Measurements from ENCODE around the gene LASP1. TPM values are rescaled to one million over a fixed set of nuclear protein-coding genes. Genes with fewer than 3 reads are reported as not detected.

The LASP1 gene
- total RNA-seq, 1 donor from 2014 or later, result 300 TPM

GRCh38 chr17:38868817-38869525 lies 887 bp upstream of the LASP1 start:
- H3K4me1 ChIP-seq, result peaks cover 16 to 33% of the 10 kb centered on the region in 2 donors
- TF ChIP-seq, protein P1, sequence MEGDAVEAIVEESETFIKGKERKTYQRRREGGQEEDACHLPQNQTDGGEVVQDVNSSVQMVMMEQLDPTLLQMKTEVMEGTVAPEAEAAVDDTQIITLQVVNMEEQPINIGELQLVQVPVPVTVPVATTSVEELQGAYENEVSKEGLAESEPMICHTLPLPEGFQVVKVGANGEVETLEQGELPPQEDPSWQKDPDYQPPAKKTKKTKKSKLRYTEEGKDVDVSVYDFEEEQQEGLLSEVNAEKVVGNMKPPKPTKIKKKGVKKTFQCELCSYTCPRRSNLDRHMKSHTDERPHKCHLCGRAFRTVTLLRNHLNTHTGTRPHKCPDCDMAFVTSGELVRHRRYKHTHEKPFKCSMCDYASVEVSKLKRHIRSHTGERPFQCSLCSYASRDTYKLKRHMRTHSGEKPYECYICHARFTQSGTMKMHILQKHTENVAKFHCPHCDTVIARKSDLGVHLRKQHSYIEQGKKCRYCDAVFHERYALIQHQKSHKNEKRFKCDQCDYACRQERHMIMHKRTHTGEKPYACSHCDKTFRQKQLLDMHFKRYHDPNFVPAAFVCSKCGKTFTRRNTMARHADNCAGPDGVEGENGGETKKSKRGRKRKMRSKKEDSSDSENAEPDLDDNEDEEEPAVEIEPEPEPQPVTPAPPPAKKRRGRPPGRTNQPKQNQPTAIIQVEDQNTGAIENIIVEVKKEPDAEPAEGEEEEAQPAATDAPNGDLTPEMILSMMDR (IDR thresholded peaks at IDR 0.05), result peak in 2 of 3 experiments; percentile 22 to 28
- no peaks in the 10 kb centered on the region for H3K9me3 ChIP-seq
- intact Hi-C loops (cut with DNase I), result loop anchor here (1.0 to 5.0 kb wide), 7 partner anchors 16 to 1058 kb away; partner anchors contain the start of genes CWC25, LRRC3C, ORMDL3 and PIP4K2B
- H3K36me3 ChIP-seq, result no peaks in the 10 kb centered on the region
- peak; percentile 80 to 97 for DNase-seq (ENCODE audit: low spot score in 2 of 2)
- peak overlapping the region; percentile 86 to 97 for H3K4me3 ChIP-seq
- no peaks in the 10 kb centered on the region for H3K27me3 ChIP-seq
- peak overlapping the region; percentile 94 to 96 for H3K27ac ChIP-seq

DNA sequence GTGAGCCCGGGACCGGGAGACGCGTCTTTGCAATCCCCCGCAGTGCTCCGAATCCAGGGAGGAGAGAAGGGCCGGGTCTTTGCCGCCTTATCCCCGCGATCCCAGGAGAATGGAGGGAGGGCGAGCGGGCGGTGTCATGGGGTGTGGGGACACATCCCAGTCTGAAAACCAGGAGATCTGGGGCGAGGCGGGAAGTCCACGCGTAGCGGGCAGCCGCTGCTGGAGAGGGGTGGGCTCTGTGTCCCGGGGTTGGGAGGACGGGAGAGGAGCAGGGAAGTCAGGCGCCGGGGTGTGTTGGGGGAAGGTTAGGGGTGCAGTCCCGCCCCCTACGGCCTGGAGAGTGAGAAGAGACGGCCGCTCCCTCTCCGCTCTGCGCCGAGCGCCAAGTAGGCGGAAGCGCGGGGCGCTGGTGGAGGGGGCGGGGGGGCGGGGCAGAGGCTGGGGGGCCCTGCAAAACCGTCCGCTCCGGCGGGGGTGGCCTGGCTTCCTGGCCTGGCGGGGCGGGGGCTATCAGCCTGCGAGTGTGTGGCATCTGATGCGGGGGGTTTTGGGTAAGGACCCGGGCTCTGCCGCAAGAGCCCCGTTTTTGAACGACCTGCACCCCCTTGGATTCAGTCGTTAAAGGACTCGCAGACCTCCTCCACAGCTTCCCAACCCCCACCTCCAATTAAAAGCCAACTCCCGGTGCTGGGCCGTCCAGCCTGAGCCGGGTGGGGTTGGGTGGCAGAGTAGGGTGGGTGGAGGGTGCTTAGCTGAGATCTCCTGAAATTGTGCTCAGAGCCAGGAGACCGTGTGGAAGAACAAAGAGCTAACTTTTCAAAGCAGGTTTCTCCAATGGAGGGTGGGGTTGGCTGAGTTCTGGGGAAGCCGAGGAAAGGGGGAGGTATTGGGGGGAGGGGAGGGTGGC lies 654 bp downstream of the LASP1 start:
- intact Hi-C loops (cut with DNase I), result no loop called here
- H3K27ac ChIP-seq, result peak overlapping the region; percentile 94 to 96
- no peaks in the 10 kb centered on the region for H3K27me3 ChIP-seq
- peak in 1 of 2 donors; percentile 83 for DNase-seq (ENCODE audit: low spot score in 2 of 2)
- H3K36me3 ChIP-seq, result no peaks in the 10 kb centered on the region
- TF ChIP-seq, protein P1 (IDR thresholded peaks at IDR 0.05), result no peak
- peak overlapping the region; percentile 86 to 97 for H3K4me3 ChIP-seq
- H3K9me3 ChIP-seq, result no peaks in the 10 kb centered on the region
- H3K4me1 ChIP-seq, result peaks cover 24 to 47% of the 10 kb centered on the region in 2 donors

GRCh38 chr17:38871247-38872015 lies 1.6 kb downstream of the LASP1 start:
- Histone ChIP-seq H3K27ac (peak overlapping the region; percentile 94 to 96), H3K4me1 (peaks cover 27 to 52% of the 10 kb centered on the region in 2 donors), H3K36me3 (no peaks in the 10 kb centered on the region), H3K4me3 (peak overlapping the region; percentile 86 to 97), H3K9me3 (no peaks in the 10 kb centered on the region), H3K27me3 (no peaks in the 10 kb centered on the region)
- intact Hi-C loops (cut with DNase I), result no loop called here
- TF ChIP-seq, protein P1 (IDR thresholded peaks at IDR 0.05), result peak in 1 of 3 experiments; percentile 24
- peak; percentile 65 to 83 for DNase-seq (ENCODE audit: low spot score in 2 of 2)

GRCh38 chr17:38872027-38872511 lies 2.2 kb downstream of the LASP1 start:
- Histone ChIP-seq H3K36me3 (peaks cover 0 to 3% of the 10 kb centered on the region in 2 donors), H3K4me3 (peak overlapping the region; percentile 86 to 97), H3K9me3 (no peaks in the 10 kb centered on the region), H3K27ac (peak overlapping the region; percentile 94 to 96), H3K27me3 (no peaks in the 10 kb centered on the region), H3K4me1 (peaks cover 29 to 57% of the 10 kb centered on the region in 2 donors)
- intact Hi-C loops (cut with DNase I), result no loop called here
- TF ChIP-seq, protein P1 (IDR thresholded peaks at IDR 0.05), result no peak
- DNase-seq (ENCODE audit: low spot score in 2 of 2), result no peak

All from ascending aorta (tissue), 2 donors.